GM10266 (cell line): ENCODE measurements around the gene MACIR.

Source experiments
- DNase-seq: peaks from one replicate; pipeline ENCODE4 v3.0.0; 2012; ENCODE audit errors: extremely low spot score
- CTCF ChIP-seq: IDR thresholded peaks from 2 replicates; pipeline ENCODE4 v1.5.1; 2012; ENCODE audit warnings: mild to moderate bottlenecking, low read depth; ENCODE audit not compliant: control insufficient read depth, insufficient read depth; ENCODE audit errors: missing control alignments

MACIR gene

GRCh38 chr5:103259705-103260355 lies 1.3 kb downstream of the MACIR start:
- DNase-seq: peak; percentile 32
- TF ChIP-seq CTCF: no peak

- no peak for TF ChIP-seq CTCF
- peak; percentile 62 for DNase-seq
Observed at GRCh38 chr5:103260951-103261350, 2.4 kb downstream of the MACIR start.

- TF ChIP-seq CTCF: no peak
- no peak for DNase-seq
Observed at GRCh38 chr5:103262422-103262871, 3.9 kb downstream of the MACIR start.

GRCh38 chr5:103263054-103263453 lies 4.5 kb downstream of the MACIR start:
- TF ChIP-seq CTCF: no peak
- no peak for DNase-seq

- DNase-seq: no peak
- no peak for TF ChIP-seq CTCF
Observed at GRCh38 chr5:103264508-103264907, 5.9 kb downstream of the MACIR start.

GRCh38 chr5:103270581-103270980 lies 12.0 kb downstream of the MACIR start:
- no peak for DNase-seq
- TF ChIP-seq CTCF: no peak

GRCh38 chr5:103271570-103272289 lies 13.2 kb downstream of the MACIR start:
- no peak for DNase-seq
- no peak for TF ChIP-seq CTCF
